HCT116 (cell line): ENCODE measurements around the gene LGALS4. TPM values are rescaled to one million over a fixed set of nuclear protein-coding genes. Genes with fewer than 3 reads are reported as not detected.

Source experiments
- ATAC-seq: fragments of 200-7000 bp; cut with Tn5 transposase; 2 replicates; pipeline ENCODE4 v1.9.1; 2020; ENCODE audit warnings: mild to moderate bottlenecking, moderate library complexity
- BruUV-seq: library from RNA; stranded (reverse); fragments of 400-500 nt; replicated peaks from 2 replicates; lab custom pipeline; 2021; lab: Mats Ljungman, UMichigan
- CTCF ChIA-PET: fragments of 300-600 bp; sonication (Branson Sonifier 250); formaldehyde crosslinking; loops from one replicate; lab custom pipeline; 2021; ENCODE audit warnings: antibody characterized with exemption; lab: Charles Lee
- POLR2A ChIA-PET: fragments of 300-600, 350-600 bp; sonication (Branson Sonifier 250); formaldehyde crosslinking; loops from one replicate; lab custom pipeline; 2021; ENCODE audit warnings: antibody characterized with exemption; lab: Charles Lee
- RAD21 ChIA-PET, 2 experiments: fragments of 300-600 bp; sonication (Branson Sonifier 250); formaldehyde crosslinking; loops; one replicate each; lab custom pipeline; 2023; ENCODE audit warnings: low total read pairs in 2 of 2; ENCODE audit not compliant: uncharacterized antibody in 2 of 2, unreplicated experiment in 2 of 2, low non-redundant PET in 1 of 2; lab: Charles Lee
- DNase-seq: peaks from one replicate; pipeline ENCODE4 v3.0.0-alpha.2; 2010; ENCODE audit warnings: low read depth, low spot score
- H2AFZ ChIP-seq: fragments of 200-600 bp; shearing (Covaris generic), sonication (generic); 2 replicates; pipeline ENCODE4 v1.6.1; 2017; ENCODE audit warnings: low read depth, mixed run types, mixed read lengths, antibody characterized with exemption, low read length; ENCODE audit not compliant: poor library complexity, severe bottlenecking
- H3K27ac ChIP-seq: 2 replicates; pipeline ENCODE4 v1.5.1; 2012; ENCODE audit warnings: low read depth, low read length
- H3K27me3 ChIP-seq: fragments of 200-600 bp; sonication (generic); 2 replicates; pipeline ENCODE4 v1.6.1; 2016; ENCODE audit warnings: mixed run types, low read length, mixed read lengths; ENCODE audit not compliant: insufficient read depth
- H3K36me3 ChIP-seq, 2 experiments: fragments of 200-500 bp in 1 of 2; fragments of 200-600 bp in 1 of 2; sonication (Bioruptor generic) in 1 of 2; sonication (generic) in 1 of 2; 2 replicates each; pipeline versions ENCODE4 v1.5.1 to v1.6.1; 2014 to 2016; ENCODE audit warnings: low read length in 2 of 2, inconsistent platforms in 1 of 2, mixed read lengths in 1 of 2, mixed run types in 1 of 2; ENCODE audit not compliant: insufficient read depth in 2 of 2, control insufficient read depth in 1 of 2
- H3K4me1 ChIP-seq, 2 experiments: fragments of 200-600 bp in 1 of 2; sonication (generic) in 1 of 2; 2 replicates each; pipeline versions ENCODE4 v1.5.1 to v1.6.1; 2012 to 2017; ENCODE audit warnings: low read length in 2 of 2, inconsistent platforms in 1 of 2, mild to moderate bottlenecking in 1 of 2, mixed read lengths in 1 of 2, mixed run types in 1 of 2, moderate library complexity in 1 of 2; ENCODE audit not compliant: insufficient read depth in 2 of 2, control insufficient read depth in 1 of 2
- H3K4me2 ChIP-seq: fragments of 200-600 bp; sonication (generic); 2 replicates; pipeline ENCODE4 v1.6.1; 2017; ENCODE audit warnings: mixed run types, low read length, mixed read lengths
- H3K4me3 ChIP-seq, 2 experiments: fragments of 200-600 bp in 1 of 2; sonication (generic) in 1 of 2; replicated peaks in 1 of 2; 2 replicates each; pipeline ENCODE4 v1.5.1; 2011 to 2016; ENCODE audit warnings: low read length in 2 of 2, control low read depth in 1 of 2, low read depth in 1 of 2, mild to moderate bottlenecking in 1 of 2, mixed read lengths in 1 of 2, mixed run types in 1 of 2
- H3K79me2 ChIP-seq: fragments of 200-600 bp; sonication (generic); 2 replicates; pipeline ENCODE4 v1.6.1; 2017; ENCODE audit warnings: mild to moderate bottlenecking, mixed run types, low read length, moderate library complexity, mixed read lengths; ENCODE audit not compliant: insufficient read depth
- H3K9ac ChIP-seq: fragments of 200-600 bp; sonication (generic); 2 replicates; pipeline ENCODE4 v1.6.1; 2016; ENCODE audit warnings: low read length, mixed read lengths
- H3K9me2 ChIP-seq: fragments of 200-600 bp; sonication (generic), shearing (Covaris generic); 2 replicates; pipeline ENCODE4 v1.6.1; 2017; ENCODE audit warnings: mixed run types, mild to moderate bottlenecking, moderate library complexity; ENCODE audit not compliant: insufficient read depth
- H3K9me3 ChIP-seq, 2 experiments: fragments of 200-500 bp in 1 of 2; fragments of 200-600 bp in 1 of 2; sonication (Bioruptor generic) in 1 of 2; sonication (generic) in 1 of 2; 2 replicates each; pipeline ENCODE4 v1.6.1; 2014 to 2017; ENCODE audit warnings: low read length in 2 of 2, mixed read lengths in 2 of 2, inconsistent platforms in 1 of 2, low read depth in 1 of 2, mild to moderate bottlenecking in 1 of 2, mixed run types in 1 of 2, moderate library complexity in 1 of 2; ENCODE audit not compliant: control insufficient read depth in 1 of 2, insufficient read depth in 1 of 2
- H4K20me1 ChIP-seq: fragments of 200-600 bp; sonication (generic), shearing (Covaris generic); 2 replicates; pipeline ENCODE4 v1.6.1; 2017; ENCODE audit warnings: mixed run types, mild to moderate bottlenecking, moderate library complexity; ENCODE audit not compliant: insufficient read depth
- ATF3 ChIP-seq: IDR thresholded peaks from 2 replicates; pipeline ENCODE4 v1.6.1; 2012
- CBX3 ChIP-seq: IDR thresholded peaks from 2 replicates; pipeline ENCODE4 v1.6.1; 2012; ENCODE audit warnings: low read depth
- CEBPB ChIP-seq: IDR thresholded peaks from 2 replicates; pipeline ENCODE4 v1.6.1; 2012; ENCODE audit warnings: low read depth
- EGR1 ChIP-seq: IDR thresholded peaks from 2 replicates; pipeline ENCODE4 v1.6.1; 2012; ENCODE audit warnings: low read depth
- ELF1 ChIP-seq: IDR thresholded peaks from 2 replicates; pipeline ENCODE4 v1.6.1; 2012; ENCODE audit warnings: low read depth, borderline replicate concordance
- EZH2 ChIP-seq: fragments of 200-600 bp; sonication (generic); IDR thresholded peaks from 2 replicates; pipeline ENCODE4 v1.6.1; 2017; ENCODE audit warnings: antibody characterized with exemption, mixed run types
- EZH2phosphoT487 ChIP-seq: fragments of 200-600 bp; IDR thresholded peaks from 2 replicates; pipeline ENCODE4 v1.6.1; 2018; ENCODE audit warnings: antibody characterized with exemption, borderline replicate concordance
- FOSL1 ChIP-seq: IDR thresholded peaks from 2 replicates; pipeline ENCODE4 v1.6.1; 2012; ENCODE audit warnings: low read depth
- POLR2AphosphoS5 ChIP-seq: IDR thresholded peaks from 2 replicates; pipeline ENCODE4 v1.6.1; 2011; ENCODE audit warnings: mild to moderate bottlenecking, low read depth, low read length, moderate library complexity
- RAD21 ChIP-seq: IDR thresholded peaks from 2 replicates; pipeline ENCODE4 v1.6.1; 2012; ENCODE audit warnings: low read depth, mild to moderate bottlenecking
- SRF ChIP-seq: IDR thresholded peaks from 2 replicates; pipeline ENCODE4 v1.6.1; 2012; ENCODE audit warnings: low read depth
- TCF7L2 ChIP-seq: IDR thresholded peaks from 2 replicates; pipeline ENCODE4 v1.7.0; 2011; ENCODE audit warnings: borderline replicate concordance, inconsistent platforms; ENCODE audit not compliant: insufficient read depth, insufficient read length; ENCODE audit errors: extremely low read depth
- ZBTB33 ChIP-seq: IDR thresholded peaks from 2 replicates; pipeline ENCODE4 v1.6.1; 2011; ENCODE audit warnings: mild to moderate bottlenecking, low read length, moderate library complexity; ENCODE audit not compliant: insufficient replicate concordance; ENCODE audit errors: extremely low read depth
- ZFX ChIP-seq: fragments of 450-650 bp; IDR thresholded peaks from 2 replicates; pipeline ENCODE4 v1.6.1; 2017
- ZNF274 ChIP-seq: fragments of 200-500 bp; sonication (Bioruptor generic); IDR thresholded peaks from 2 replicates; pipeline ENCODE4 v1.6.1; 2014; ENCODE audit warnings: mild to moderate bottlenecking, low read depth, low read length, inconsistent platforms
- intact Hi-C: fragments of 100-400 bp; cut with micrococcal nuclease; formaldehyde crosslinking; loops from 2 replicates; pipeline ENCODE4 v1.10.0; 2022
- total RNA-seq: library from RNA; stranded (reverse); gene quantifications from one replicate; pipeline ENCODE4 v1.2.1, GENCODE V29; 2021; ENCODE audit not compliant: unreplicated experiment
- TF ChIP-seq, protein P1 (sequence below): IDR thresholded peaks from 2 replicates; pipeline ENCODE4 v1.6.1; 2012
- TF ChIP-seq, protein P2 (sequence below), 3 experiments: fragments of 200-600 bp in 1 of 3; sonication (generic) in 1 of 3; IDR thresholded peaks in 2 of 3; conservative IDR thresholded peaks in 1 of 3; 2 replicates each; pipeline ENCODE4 v1.5.1; 2012 to 2017; ENCODE audit warnings: low read depth in 2 of 3, low read length in 2 of 3, antibody characterized with exemption in 1 of 3, borderline replicate concordance in 1 of 3, control low read depth in 1 of 3, mild to moderate bottlenecking in 1 of 3, mixed read lengths in 1 of 3, mixed run types in 1 of 3, moderate library complexity in 1 of 3; ENCODE audit not compliant: insufficient read depth in 1 of 3

The LGALS4 gene
- total RNA-seq, 1 experiment from 2014 or later = 0.86 TPM

- Histone ChIP-seq H3K4me1 (peaks cover 0 to 3% of the 10 kb centered on the region in 2 experiments; a peak in 1 of 4 replicates), H3K9ac (no peak overlapping the region), H3K9me2 (no peaks in the 10 kb centered on the region), H3K79me2 (no peaks in the 10 kb centered on the region), H3K27me3 (no peaks in the 10 kb centered on the region), H4K20me1 (no peaks in the 10 kb centered on the region), H2AFZ (no peak overlapping the region), H3K4me3 (no peak overlapping the region), H3K4me2 (no peak overlapping the region), H3K9me3 (no peaks in the 10 kb centered on the region), H3K36me3 (no peaks in the 10 kb centered on the region), H3K27ac (no peak overlapping the region)
- TF ChIP-seq FOSL1 = no peak
- TF ChIP-seq RAD21 = no peak
- TF ChIP-seq CBX3 = no peak
- TF ChIP-seq ZNF274 = no peak
- TF ChIP-seq EZH2 = no peak
- TF ChIP-seq, protein P1, sequence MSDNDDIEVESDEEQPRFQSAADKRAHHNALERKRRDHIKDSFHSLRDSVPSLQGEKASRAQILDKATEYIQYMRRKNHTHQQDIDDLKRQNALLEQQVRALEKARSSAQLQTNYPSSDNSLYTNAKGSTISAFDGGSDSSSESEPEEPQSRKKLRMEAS = no peak
- no peak for TF ChIP-seq ATF3
- TF ChIP-seq POLR2AphosphoS5 = no peak
- no peak for TF ChIP-seq EGR1
- no peak for TF ChIP-seq CEBPB
- no peak for TF ChIP-seq ZBTB33
- TF ChIP-seq TCF7L2 = no peak
- TF ChIP-seq EZH2phosphoT487 = no peak
- TF ChIP-seq ZFX = no peak
- no peak for TF ChIP-seq ELF1
- no peak for TF ChIP-seq SRF
- TF ChIP-seq, protein P2, sequence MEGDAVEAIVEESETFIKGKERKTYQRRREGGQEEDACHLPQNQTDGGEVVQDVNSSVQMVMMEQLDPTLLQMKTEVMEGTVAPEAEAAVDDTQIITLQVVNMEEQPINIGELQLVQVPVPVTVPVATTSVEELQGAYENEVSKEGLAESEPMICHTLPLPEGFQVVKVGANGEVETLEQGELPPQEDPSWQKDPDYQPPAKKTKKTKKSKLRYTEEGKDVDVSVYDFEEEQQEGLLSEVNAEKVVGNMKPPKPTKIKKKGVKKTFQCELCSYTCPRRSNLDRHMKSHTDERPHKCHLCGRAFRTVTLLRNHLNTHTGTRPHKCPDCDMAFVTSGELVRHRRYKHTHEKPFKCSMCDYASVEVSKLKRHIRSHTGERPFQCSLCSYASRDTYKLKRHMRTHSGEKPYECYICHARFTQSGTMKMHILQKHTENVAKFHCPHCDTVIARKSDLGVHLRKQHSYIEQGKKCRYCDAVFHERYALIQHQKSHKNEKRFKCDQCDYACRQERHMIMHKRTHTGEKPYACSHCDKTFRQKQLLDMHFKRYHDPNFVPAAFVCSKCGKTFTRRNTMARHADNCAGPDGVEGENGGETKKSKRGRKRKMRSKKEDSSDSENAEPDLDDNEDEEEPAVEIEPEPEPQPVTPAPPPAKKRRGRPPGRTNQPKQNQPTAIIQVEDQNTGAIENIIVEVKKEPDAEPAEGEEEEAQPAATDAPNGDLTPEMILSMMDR (IDR thresholded peaks at IDR 0.05 in 2 of 3, conservative IDR thresholded peaks at IDR 0.05 in 1 of 3; ENCODE audit: borderline replicate concordance in 1 of 3, insufficient read depth in 1 of 3, low read depth in 2 of 3, low read length in 2 of 3) = no peak
- no TSS peak for BruUV-seq
- ChIA-PET RAD21 (no interaction called here), POLR2A (interaction anchor here (0.6 kb wide), 1 partner anchor 491 kb away, joined by 5 read pairs; no protein-coding TSS in a partner anchor), CTCF (no interaction called here)
- ATAC-seq (no peak), DNase-seq (no peak)
- intact Hi-C loops = no loop called here
Observed at GRCh38 chr19:38795549-38795948, 17.2 kb downstream of the LGALS4 start.
